Hepatocyte (in vitro differentiated cells): ENCODE measurements around the gene RHEX. TPM values are rescaled to one million over a fixed set of nuclear protein-coding genes. Genes with fewer than 3 reads are reported as not detected.
A peak's percentile ranks its signal among the peaks of the same experiment; 100 is the strongest.

Experiments
- DNase-seq: peaks from one replicate; pipeline ENCODE4 v3.0.0-alpha.2; 2016; ENCODE audit warnings: low spot score
- H2AFZ ChIP-seq: fragments of 200-600 bp; sonication (generic); 2 replicates; pipeline ENCODE4 v1.6.0; 2016; ENCODE audit warnings: antibody characterized with exemption, mild to moderate bottlenecking
- H3K27ac ChIP-seq: fragments of 200-600 bp; sonication (generic); 2 replicates; pipeline ENCODE4 v1.5.1; 2016; ENCODE audit warnings: mild to moderate bottlenecking
- H3K27me3 ChIP-seq: fragments of 200-600 bp; sonication (generic); 2 replicates; pipeline ENCODE4 v1.6.1; 2016
- H3K36me3 ChIP-seq: fragments of 200-600 bp; sonication (generic); replicated peaks from 2 replicates; pipeline ENCODE4 v1.5.1; 2016; ENCODE audit warnings: low read depth; ENCODE audit not compliant: insufficient read depth
- H3K4me1 ChIP-seq: fragments of 200-600 bp; sonication (generic); 2 replicates; pipeline ENCODE4 v1.5.1; 2016; ENCODE audit warnings: mild to moderate bottlenecking, moderate library complexity; ENCODE audit not compliant: insufficient read depth
- H3K4me2 ChIP-seq: fragments of 200-600 bp; sonication (generic); 2 replicates; pipeline ENCODE4 v1.6.0; 2016
- H3K4me3 ChIP-seq: fragments of 200-600 bp; sonication (generic); 2 replicates; pipeline ENCODE4 v1.5.1; 2016; ENCODE audit warnings: mild to moderate bottlenecking
- H3K79me2 ChIP-seq: fragments of 200-600 bp; sonication (generic); 2 replicates; pipeline ENCODE4 v1.6.0; 2017; ENCODE audit warnings: mild to moderate bottlenecking
- H3K9me2 ChIP-seq: fragments of 200-600 bp; sonication (generic); replicated peaks from 2 replicates; pipeline ENCODE4 v1.6.0; 2017; ENCODE audit warnings: mild to moderate bottlenecking; ENCODE audit not compliant: insufficient read depth
- H3K9me3 ChIP-seq: fragments of 200-600 bp; sonication (generic); 2 replicates; pipeline ENCODE4 v1.5.1; 2016; ENCODE audit warnings: low read depth, mild to moderate bottlenecking
- H4K20me1 ChIP-seq: fragments of 200-600 bp; sonication (generic); 2 replicates; pipeline ENCODE4 v1.6.0; 2016; ENCODE audit warnings: mild to moderate bottlenecking; ENCODE audit not compliant: insufficient read depth, poor library complexity, severe bottlenecking
- EZH2 ChIP-seq: fragments of 200-600 bp; sonication (generic); IDR thresholded peaks from 2 replicates; pipeline ENCODE4 v1.6.1; 2016; ENCODE audit warnings: antibody characterized with exemption, mild to moderate bottlenecking, borderline replicate concordance
- EZH2phosphoT487 ChIP-seq: fragments of 200-600 bp; sonication (generic); IDR thresholded peaks from one replicate; pipeline ENCODE4 v1.6.1; 2018; ENCODE audit warnings: antibody characterized with exemption, mild to moderate bottlenecking, low read depth, moderate library complexity; ENCODE audit not compliant: unreplicated experiment, severe bottlenecking
- WGBS: methylation state at CpG from one replicate; pipeline ENCODE4 v1.1.6; 2016; ENCODE audit warnings: low lambda C conversion rate; ENCODE audit errors: missing lambda C conversion rate; 5-methylcytosine and 5-hydroxymethylcytosine counted together
- polyA plus RNA-seq: library from polyadenylated mRNA; unstranded; fragments of >200 nt; fragmentation: Nextera tagmentation; extraction: Ambion mirVana; gene quantifications from 2 replicates; pipeline ENCODE4 v1.2.1, GENCODE V29; 2016
- total RNA-seq: library from RNA; depleted of rRNA; stranded (reverse); fragments of >200 nt; gene quantifications from 2 replicates; pipeline ENCODE4 v1.2.3, GENCODE V29; 2014
- TF ChIP-seq, protein P1 (sequence below): fragments of 200-600 bp; sonication (generic); IDR thresholded peaks from 2 replicates; pipeline ENCODE4 v1.5.1; 2016; ENCODE audit warnings: antibody characterized with exemption, mild to moderate bottlenecking; ENCODE audit not compliant: poor library complexity

RHEX gene
- total and polyA plus RNA-seq, 2 experiments from 2014 or later = 0.51 TPM; not detected in 1

DNA sequence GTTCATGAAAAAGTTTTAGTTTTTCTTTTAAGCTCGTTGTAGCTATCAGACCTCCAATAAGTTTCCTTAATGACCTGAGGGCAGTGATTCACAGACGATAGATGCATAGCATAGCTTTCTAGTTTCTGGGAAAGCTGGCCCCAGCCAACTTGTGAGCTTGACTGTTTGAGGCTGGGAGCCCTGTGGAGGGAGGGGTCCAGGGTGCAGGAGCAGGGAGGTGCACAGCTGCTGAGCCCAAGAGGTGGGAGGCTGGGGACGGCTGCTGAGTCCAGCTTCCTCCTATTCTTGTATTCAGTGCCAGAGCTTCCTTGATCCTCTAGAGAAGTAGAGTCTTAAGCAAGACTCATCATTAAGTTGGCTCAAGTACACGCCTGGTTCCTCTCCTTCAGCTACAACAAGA, 75.2 kb downstream of the RHEX start:
- no peak for TF ChIP-seq EZH2
- TF ChIP-seq, protein P1, sequence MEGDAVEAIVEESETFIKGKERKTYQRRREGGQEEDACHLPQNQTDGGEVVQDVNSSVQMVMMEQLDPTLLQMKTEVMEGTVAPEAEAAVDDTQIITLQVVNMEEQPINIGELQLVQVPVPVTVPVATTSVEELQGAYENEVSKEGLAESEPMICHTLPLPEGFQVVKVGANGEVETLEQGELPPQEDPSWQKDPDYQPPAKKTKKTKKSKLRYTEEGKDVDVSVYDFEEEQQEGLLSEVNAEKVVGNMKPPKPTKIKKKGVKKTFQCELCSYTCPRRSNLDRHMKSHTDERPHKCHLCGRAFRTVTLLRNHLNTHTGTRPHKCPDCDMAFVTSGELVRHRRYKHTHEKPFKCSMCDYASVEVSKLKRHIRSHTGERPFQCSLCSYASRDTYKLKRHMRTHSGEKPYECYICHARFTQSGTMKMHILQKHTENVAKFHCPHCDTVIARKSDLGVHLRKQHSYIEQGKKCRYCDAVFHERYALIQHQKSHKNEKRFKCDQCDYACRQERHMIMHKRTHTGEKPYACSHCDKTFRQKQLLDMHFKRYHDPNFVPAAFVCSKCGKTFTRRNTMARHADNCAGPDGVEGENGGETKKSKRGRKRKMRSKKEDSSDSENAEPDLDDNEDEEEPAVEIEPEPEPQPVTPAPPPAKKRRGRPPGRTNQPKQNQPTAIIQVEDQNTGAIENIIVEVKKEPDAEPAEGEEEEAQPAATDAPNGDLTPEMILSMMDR = no peak
- no peak for TF ChIP-seq EZH2phosphoT487
- H3K27me3 ChIP-seq = no peaks in the 10 kb centered on the region
- no peaks in the 10 kb centered on the region for H3K9me2 ChIP-seq
- WGBS = 74% methylated on average over 4 of the region's 4 CpGs
- no peak overlapping the region for H3K4me3 ChIP-seq
- H3K4me2 ChIP-seq = no peak overlapping the region
- H3K79me2 ChIP-seq = no peaks in the 10 kb centered on the region
- no peaks in the 10 kb centered on the region for H3K36me3 ChIP-seq
- no peaks in the 10 kb centered on the region for H3K9me3 ChIP-seq
- no peak overlapping the region for H3K27ac ChIP-seq
- no peaks in the 10 kb centered on the region for H3K4me1 ChIP-seq
- no peak for DNase-seq
- H2AFZ ChIP-seq = no peak overlapping the region
- no peaks in the 10 kb centered on the region for H4K20me1 ChIP-seq

DNA sequence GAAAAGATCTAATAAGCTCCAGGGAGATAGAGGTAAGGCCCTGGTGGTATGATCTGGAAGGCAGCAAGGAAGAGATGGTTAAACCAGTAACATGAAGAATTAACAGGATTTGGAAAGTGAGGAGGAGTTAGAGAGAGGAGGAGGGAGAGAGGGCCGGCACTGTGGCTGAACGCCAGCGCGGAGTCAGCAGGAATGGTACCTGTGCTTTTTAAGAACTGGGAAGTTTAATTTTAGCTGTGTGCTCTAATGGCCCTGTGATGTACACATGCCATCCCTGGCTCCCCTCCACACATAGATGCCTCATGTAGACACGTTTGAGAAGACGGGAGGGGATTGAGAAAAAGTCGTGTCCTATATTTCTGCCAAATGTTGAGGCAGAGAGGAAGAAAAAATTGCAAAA, 78.1 kb downstream of the RHEX start:
- H3K4me2 ChIP-seq = no peak overlapping the region
- no peaks in the 10 kb centered on the region for H3K4me1 ChIP-seq
- H3K36me3 ChIP-seq = no peaks in the 10 kb centered on the region
- no peaks in the 10 kb centered on the region for H3K79me2 ChIP-seq
- H3K9me3 ChIP-seq = no peaks in the 10 kb centered on the region
- no peak overlapping the region for H2AFZ ChIP-seq
- no peaks in the 10 kb centered on the region for H3K9me2 ChIP-seq
- H3K27me3 ChIP-seq = no peaks in the 10 kb centered on the region
- no peak for DNase-seq
- H3K27ac ChIP-seq = no peak overlapping the region
- no peaks in the 10 kb centered on the region for H4K20me1 ChIP-seq
- 76% methylated on average over 7 of the region's 7 CpGs for WGBS
- TF ChIP-seq EZH2 (no peak), EZH2phosphoT487 (no peak)
- TF ChIP-seq, protein P1 = no peak
- H3K4me3 ChIP-seq = no peak overlapping the region

DNA sequence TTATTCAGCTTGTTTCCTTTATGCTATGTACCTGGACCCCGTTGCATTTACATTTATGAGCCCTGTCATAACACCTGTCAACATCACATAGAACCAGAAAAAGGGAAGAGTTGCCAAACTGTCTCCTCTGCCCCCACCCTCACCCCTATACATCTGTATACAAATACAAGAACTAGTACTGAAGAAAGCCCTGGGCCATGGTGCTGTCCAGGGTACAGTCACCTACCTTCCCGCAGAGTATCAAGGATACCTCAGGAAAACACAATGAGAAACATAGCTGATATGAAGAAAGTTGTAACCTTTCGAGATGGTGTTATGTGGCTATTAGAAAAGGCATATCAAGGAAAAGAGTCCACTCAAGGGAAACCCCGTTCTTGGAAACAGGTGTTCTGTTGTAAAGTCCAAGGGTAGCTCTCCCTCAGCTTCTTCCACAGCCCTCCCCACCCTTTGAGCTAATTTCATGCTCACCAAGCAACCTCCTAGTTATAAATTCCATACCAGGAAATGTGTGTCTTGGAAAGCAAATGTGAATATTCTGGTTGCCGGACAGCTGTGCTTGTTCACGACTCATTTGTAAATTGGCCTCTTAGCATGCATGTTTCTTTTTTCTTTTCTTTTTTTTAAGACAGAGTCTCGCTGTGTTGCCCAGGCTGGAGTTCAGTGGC, 80.9 kb downstream of the RHEX start:
- Histone ChIP-seq H3K79me2 (no peaks in the 10 kb centered on the region), H3K27ac (no peak overlapping the region), H4K20me1 (no peaks in the 10 kb centered on the region), H3K4me1 (no peaks in the 10 kb centered on the region), H3K9me3 (no peaks in the 10 kb centered on the region), H3K36me3 (no peaks in the 10 kb centered on the region), H3K9me2 (no peaks in the 10 kb centered on the region), H2AFZ (no peak overlapping the region), H3K27me3 (no peaks in the 10 kb centered on the region), H3K4me2 (no peak overlapping the region), H3K4me3 (no peak overlapping the region)
- 70% methylated on average over 7 of the region's 7 CpGs for WGBS
- DNase-seq = peak; percentile 55
- no peak for TF ChIP-seq EZH2

DNA sequence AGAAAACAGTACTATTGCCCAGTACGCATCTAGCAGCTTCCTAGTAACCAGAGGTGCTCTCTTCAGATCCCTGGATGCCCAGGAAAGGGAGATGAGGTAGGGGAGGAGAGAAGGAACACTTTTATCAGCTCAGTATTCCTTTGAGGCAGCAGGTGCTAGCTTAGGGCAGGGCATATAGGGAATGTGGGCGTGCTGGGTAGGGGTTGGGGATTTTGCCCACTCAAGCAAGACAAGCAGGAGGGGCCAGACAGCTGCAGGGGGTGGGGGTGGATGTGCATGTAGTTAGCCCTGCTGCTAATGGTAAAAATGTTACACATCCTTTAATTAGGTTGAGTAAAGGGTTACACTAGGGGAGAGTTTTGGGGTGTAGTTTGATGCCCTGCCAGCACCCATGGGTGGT, 82.3 kb downstream of the RHEX start:
- Histone ChIP-seq H3K79me2 (no peaks in the 10 kb centered on the region), H3K4me3 (no peak overlapping the region), H3K27me3 (no peaks in the 10 kb centered on the region), H3K27ac (no peak overlapping the region), H2AFZ (no peak overlapping the region), H3K4me2 (no peak overlapping the region), H4K20me1 (no peaks in the 10 kb centered on the region), H3K9me3 (no peaks in the 10 kb centered on the region), H3K9me2 (no peaks in the 10 kb centered on the region), H3K36me3 (no peaks in the 10 kb centered on the region), H3K4me1 (no peaks in the 10 kb centered on the region)
- TF ChIP-seq, protein P1 = no peak
- TF ChIP-seq EZH2 = no peak
- TF ChIP-seq EZH2phosphoT487 = no peak
- WGBS = 92% methylated on average over 2 of the region's 2 CpGs
- DNase-seq = no peak
